ENCODE results near the gene STIM1. TPM values are rescaled to one million over a fixed set of nuclear protein-coding genes. Genes with fewer than 3 reads are reported as not detected.

The STIM1 gene
- total RNA-seq, 1 experiment from 2014 or later: 18.0 TPM

DNA sequence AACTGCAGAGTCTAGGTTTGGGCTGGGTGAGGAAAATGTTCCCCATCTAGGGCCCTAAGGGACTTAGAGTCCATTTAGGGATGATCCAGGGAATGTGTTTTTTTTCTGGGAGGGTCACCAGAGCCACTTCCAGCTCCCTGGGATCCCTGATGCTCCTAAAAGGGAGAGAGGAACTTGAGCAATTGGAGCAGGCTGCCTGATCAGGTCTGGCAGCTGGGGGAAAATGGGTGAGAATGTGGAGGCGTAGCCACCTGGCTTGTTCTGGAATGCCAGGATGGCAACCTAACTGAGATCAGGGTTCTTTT lies 45.9 kb upstream of the STIM1 start:
- TF ChIP-seq, protein P1, sequence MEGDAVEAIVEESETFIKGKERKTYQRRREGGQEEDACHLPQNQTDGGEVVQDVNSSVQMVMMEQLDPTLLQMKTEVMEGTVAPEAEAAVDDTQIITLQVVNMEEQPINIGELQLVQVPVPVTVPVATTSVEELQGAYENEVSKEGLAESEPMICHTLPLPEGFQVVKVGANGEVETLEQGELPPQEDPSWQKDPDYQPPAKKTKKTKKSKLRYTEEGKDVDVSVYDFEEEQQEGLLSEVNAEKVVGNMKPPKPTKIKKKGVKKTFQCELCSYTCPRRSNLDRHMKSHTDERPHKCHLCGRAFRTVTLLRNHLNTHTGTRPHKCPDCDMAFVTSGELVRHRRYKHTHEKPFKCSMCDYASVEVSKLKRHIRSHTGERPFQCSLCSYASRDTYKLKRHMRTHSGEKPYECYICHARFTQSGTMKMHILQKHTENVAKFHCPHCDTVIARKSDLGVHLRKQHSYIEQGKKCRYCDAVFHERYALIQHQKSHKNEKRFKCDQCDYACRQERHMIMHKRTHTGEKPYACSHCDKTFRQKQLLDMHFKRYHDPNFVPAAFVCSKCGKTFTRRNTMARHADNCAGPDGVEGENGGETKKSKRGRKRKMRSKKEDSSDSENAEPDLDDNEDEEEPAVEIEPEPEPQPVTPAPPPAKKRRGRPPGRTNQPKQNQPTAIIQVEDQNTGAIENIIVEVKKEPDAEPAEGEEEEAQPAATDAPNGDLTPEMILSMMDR (IDR thresholded peaks at IDR 0.05): 0 out of 2 replicates have a peak, but pooled peaks have one; percentile 1
- no peak for TF ChIP-seq JUN (CRISPR knock-in tag; IDR thresholded peaks at IDR 0.05)
- TF ChIP-seq ESRRA (CRISPR knock-in tag; IDR thresholded peaks at IDR 0.05; ENCODE audit: borderline replicate concordance): no peak
- POLR2A ChIA-PET: interaction anchor here (0.7 to 1.1 kb wide), 3 partner anchors 12 to 117 kb away, joined by 3 to 4 read pairs (median 3); partner anchors contain the start of gene NUP98
- CTCF ChIA-PET: interaction anchor here (0.6 to 3.9 kb wide), 13 partner anchors 10 to 263 kb away, joined by 3 to 52 read pairs (median 14); partner anchors contain the start of genes NUP98, RHOG and STIM1
- peaks cover 11% of the 10 kb centered on the region for H3K4me1 Mint-ChIP-seq
- H3K36me3 Mint-ChIP-seq: no peaks in the 10 kb centered on the region
- ATAC-seq (no peak), DNase-seq (ENCODE audit: low spot score) (no peak)
- H3K4me3 Mint-ChIP-seq: no peak overlapping the region
- H3K9me3 Mint-ChIP-seq: no peaks in the 10 kb centered on the region
- H3K27ac Mint-ChIP-seq: peak overlapping the region; percentile 50
- no peaks in the 10 kb centered on the region; the same call in 1 of the 2 replicates for H3K27me3 Mint-ChIP-seq (ENCODE audit: low read depth)

DNA sequence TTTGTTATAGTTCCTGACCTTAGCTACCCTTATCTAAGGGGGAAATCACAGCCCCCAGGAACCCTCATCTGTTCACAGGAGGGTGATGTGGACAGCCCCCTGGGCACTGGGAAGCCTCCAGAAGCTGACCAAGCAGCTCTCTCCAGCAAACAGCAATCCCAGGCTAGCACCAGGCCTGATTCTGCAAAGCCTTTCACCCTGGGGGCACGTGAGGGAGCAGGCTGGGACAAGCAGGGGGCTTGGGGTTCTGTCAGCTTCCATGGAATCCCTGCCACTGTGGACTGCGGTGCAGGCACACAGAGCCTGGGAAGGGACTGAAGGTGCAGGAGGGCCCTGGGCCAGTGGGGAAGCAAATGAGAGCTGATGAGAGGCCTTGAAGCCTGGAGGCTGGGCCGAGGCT lies 45.0 kb upstream of the STIM1 start:
- Mint-ChIP-seq H3K4me3 (no peak overlapping the region), H3K36me3 (no peaks in the 10 kb centered on the region), H3K4me1 (peaks cover 11% of the 10 kb centered on the region), H3K27ac (no peak overlapping the region), H3K9me3 (no peaks in the 10 kb centered on the region), H3K27me3 (ENCODE audit: low read depth) (no peaks in the 10 kb centered on the region; the same call in 1 of the 2 replicates)
- no peak for ATAC-seq
- no peak for TF ChIP-seq ZNF423 (CRISPR knock-in tag; IDR thresholded peaks at IDR 0.05)
- TF ChIP-seq NFYB (CRISPR knock-in tag; conservative IDR thresholded peaks at IDR 0.05; ENCODE audit: low read depth): no peak
- DNase-seq (ENCODE audit: low spot score): no peak
- ChIA-PET POLR2A (interaction anchor here (0.9 kb wide), 1 partner anchor 15 kb away, joined by 4 read pairs; no protein-coding TSS in a partner anchor), CTCF (interaction anchor here (1.1 to 3.7 kb wide), 5 partner anchors 15 to 262 kb away, joined by 3 to 31 read pairs (median 4); partner anchors contain the start of genes RHOG and STIM1)

DNA sequence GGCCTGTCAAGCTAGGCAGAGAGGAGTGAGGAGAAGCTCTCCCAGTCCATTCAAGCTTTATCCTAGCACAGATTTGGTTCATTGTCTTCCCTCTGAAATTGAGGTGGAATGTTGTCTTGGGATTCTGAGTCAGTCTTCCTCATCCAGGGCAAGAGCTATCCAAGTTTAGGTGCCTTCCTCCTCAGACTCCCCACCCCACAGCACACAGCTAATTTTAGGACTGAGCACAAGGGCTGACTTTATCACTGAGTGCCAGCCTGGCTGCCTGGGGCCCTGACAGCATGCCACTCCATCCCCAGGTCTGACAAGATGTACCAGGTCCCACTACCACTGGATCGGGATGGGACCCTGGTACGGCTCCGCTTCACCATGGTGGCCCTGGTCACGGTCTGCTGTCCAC lies 44.5 kb upstream of the STIM1 start:
- Mint-ChIP-seq H3K27ac (no peak overlapping the region), H3K9me3 (no peaks in the 10 kb centered on the region)
- ATAC-seq: no peak

More for the DNA sequence above, 44.5 kb upstream of the STIM1 start:
- Mint-ChIP-seq H3K27me3 (ENCODE audit: low read depth) (no peaks in the 10 kb centered on the region; the same call in 1 of the 2 replicates), H3K4me1 (peaks cover 11% of the 10 kb centered on the region), H3K36me3 (no peaks in the 10 kb centered on the region), H3K4me3 (no peak overlapping the region)
- POLR2A ChIA-PET: interaction anchor here (0.9 kb wide), 1 partner anchor 14 kb away, joined by 4 read pairs; no protein-coding TSS in a partner anchor
- DNase-seq (ENCODE audit: low spot score): no peak
- TF ChIP-seq IRF2 (CRISPR knock-in tag; IDR thresholded peaks at IDR 0.05; ENCODE audit: borderline replicate concordance, low read depth): no peak
- no peak for TF ChIP-seq GABPB1 (CRISPR knock-in tag; IDR thresholded peaks at IDR 0.05)
- TF ChIP-seq ETV6 (CRISPR knock-in tag; IDR thresholded peaks at IDR 0.05): no peak
- TF ChIP-seq TEAD4 (CRISPR knock-in tag; IDR thresholded peaks at IDR 0.05): no peak
- TF ChIP-seq FOXK1 (CRISPR knock-in tag; IDR thresholded peaks at IDR 0.05): no peak
- TF ChIP-seq TEAD1 (CRISPR knock-in tag; IDR thresholded peaks at IDR 0.05): no peak
- TF ChIP-seq, protein P2, sequence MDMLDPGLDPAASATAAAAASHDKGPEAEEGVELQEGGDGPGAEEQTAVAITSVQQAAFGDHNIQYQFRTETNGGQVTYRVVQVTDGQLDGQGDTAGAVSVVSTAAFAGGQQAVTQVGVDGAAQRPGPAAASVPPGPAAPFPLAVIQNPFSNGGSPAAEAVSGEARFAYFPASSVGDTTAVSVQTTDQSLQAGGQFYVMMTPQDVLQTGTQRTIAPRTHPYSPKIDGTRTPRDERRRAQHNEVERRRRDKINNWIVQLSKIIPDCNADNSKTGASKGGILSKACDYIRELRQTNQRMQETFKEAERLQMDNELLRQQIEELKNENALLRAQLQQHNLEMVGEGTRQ (CRISPR knock-in tag; IDR thresholded peaks at IDR 0.05): no peak
- TF ChIP-seq, protein P3, sequence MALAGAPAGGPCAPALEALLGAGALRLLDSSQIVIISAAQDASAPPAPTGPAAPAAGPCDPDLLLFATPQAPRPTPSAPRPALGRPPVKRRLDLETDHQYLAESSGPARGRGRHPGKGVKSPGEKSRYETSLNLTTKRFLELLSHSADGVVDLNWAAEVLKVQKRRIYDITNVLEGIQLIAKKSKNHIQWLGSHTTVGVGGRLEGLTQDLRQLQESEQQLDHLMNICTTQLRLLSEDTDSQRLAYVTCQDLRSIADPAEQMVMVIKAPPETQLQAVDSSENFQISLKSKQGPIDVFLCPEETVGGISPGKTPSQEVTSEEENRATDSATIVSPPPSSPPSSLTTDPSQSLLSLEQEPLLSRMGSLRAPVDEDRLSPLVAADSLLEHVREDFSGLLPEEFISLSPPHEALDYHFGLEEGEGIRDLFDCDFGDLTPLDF (CRISPR knock-in tag; IDR thresholded peaks at IDR 0.05): no peak
- TF ChIP-seq, protein P4, sequence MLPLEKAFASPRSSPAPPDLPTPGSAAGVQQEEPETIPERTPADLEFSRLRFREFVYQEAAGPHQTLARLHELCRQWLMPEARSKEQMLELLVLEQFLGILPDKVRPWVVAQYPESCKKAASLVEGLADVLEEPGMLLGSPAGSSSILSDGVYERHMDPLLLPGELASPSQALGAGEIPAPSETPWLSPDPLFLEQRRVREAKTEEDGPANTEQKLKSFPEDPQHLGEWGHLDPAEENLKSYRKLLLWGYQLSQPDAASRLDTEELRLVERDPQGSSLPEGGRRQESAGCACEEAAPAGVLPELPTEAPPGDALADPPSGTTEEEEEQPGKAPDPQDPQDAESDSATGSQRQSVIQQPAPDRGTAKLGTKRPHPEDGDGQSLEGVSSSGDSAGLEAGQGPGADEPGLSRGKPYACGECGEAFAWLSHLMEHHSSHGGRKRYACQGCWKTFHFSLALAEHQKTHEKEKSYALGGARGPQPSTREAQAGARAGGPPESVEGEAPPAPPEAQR (CRISPR knock-in tag; IDR thresholded peaks at IDR 0.05): no peak
- TF ChIP-seq FOXJ3 (CRISPR knock-in tag; IDR thresholded peaks at IDR 0.05; ENCODE audit: borderline replicate concordance): no peak
- TF ChIP-seq, protein P1 (IDR thresholded peaks at IDR 0.05): no peak
- TF ChIP-seq HMGA2 (CRISPR knock-in tag; IDR thresholded peaks at IDR 0.05): no peak
- TF ChIP-seq, protein P5, sequence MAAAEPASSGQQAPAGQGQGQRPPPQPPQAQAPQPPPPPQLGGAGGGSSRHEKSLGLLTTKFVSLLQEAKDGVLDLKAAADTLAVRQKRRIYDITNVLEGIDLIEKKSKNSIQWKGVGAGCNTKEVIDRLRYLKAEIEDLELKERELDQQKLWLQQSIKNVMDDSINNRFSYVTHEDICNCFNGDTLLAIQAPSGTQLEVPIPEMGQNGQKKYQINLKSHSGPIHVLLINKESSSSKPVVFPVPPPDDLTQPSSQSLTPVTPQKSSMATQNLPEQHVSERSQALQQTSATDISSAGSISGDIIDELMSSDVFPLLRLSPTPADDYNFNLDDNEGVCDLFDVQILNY (CRISPR knock-in tag; IDR thresholded peaks at IDR 0.05): no peak
- TF ChIP-seq, protein P6, sequence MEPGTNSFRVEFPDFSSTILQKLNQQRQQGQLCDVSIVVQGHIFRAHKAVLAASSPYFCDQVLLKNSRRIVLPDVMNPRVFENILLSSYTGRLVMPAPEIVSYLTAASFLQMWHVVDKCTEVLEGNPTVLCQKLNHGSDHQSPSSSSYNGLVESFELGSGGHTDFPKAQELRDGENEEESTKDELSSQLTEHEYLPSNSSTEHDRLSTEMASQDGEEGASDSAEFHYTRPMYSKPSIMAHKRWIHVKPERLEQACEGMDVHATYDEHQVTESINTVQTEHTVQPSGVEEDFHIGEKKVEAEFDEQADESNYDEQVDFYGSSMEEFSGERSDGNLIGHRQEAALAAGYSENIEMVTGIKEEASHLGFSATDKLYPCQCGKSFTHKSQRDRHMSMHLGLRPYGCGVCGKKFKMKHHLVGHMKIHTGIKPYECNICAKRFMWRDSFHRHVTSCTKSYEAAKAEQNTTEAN (CRISPR knock-in tag; IDR thresholded peaks at IDR 0.05): no peak
- no peak for TF ChIP-seq ZNF317 (CRISPR knock-in tag; IDR thresholded peaks at IDR 0.05; ENCODE audit: borderline replicate concordance, low read depth)
- CTCF ChIA-PET: interaction anchor here (1.1 to 1.3 kb wide), 4 partner anchors 14 to 44 kb away, joined by 3 to 6 read pairs (median 4); partner anchors contain the start of genes RHOG and STIM1

Data from WTC11 (cell line).